H9 (cell line): ENCODE data around the gene TBC1D22A. TPM values are rescaled to one million over a fixed set of nuclear protein-coding genes. Genes with fewer than 3 reads are reported as not detected.

Source experiments
- DNase-seq: peaks from one replicate; pipeline ENCODE4 v3.0.0-alpha.2; 2017
- H2AFZ ChIP-seq: one replicate; pipeline ENCODE4 v1.6.1; 2013; ENCODE audit warnings: mild to moderate bottlenecking, low read length, control low read depth, moderate library complexity
- H2AK5ac ChIP-seq: 2 replicates; pipeline ENCODE4 v1.6.1; 2013; ENCODE audit warnings: low read length, control low read depth, mixed read lengths; ENCODE audit not compliant: insufficient read length
- H2BK120ac ChIP-seq: one replicate; pipeline ENCODE4 v1.6.1; 2013; ENCODE audit warnings: low read depth, mild to moderate bottlenecking, low read length, control low read depth, inconsistent platforms; ENCODE audit not compliant: poor library complexity, severe bottlenecking
- H2BK12ac ChIP-seq: 2 replicates; pipeline ENCODE4 v1.6.1; 2013; ENCODE audit warnings: low read length, control low read depth, mixed read lengths, low read depth; ENCODE audit not compliant: insufficient read length
- H2BK15ac ChIP-seq: 2 replicates; pipeline ENCODE4 v1.6.1; 2013; ENCODE audit warnings: low read depth, low read length, control low read depth
- H2BK20ac ChIP-seq: one replicate; pipeline ENCODE4 v1.6.1; 2013; ENCODE audit warnings: low read depth, mild to moderate bottlenecking, low read length, control low read depth, inconsistent platforms; ENCODE audit not compliant: poor library complexity, severe bottlenecking
- H2BK5ac ChIP-seq: 2 replicates; pipeline ENCODE4 v1.6.1; 2013; ENCODE audit warnings: low read length, control low read depth, mixed read lengths; ENCODE audit not compliant: insufficient read length
- H3K14ac ChIP-seq: 2 replicates; pipeline ENCODE4 v1.6.1; 2013; ENCODE audit warnings: low read length, control low read depth; ENCODE audit not compliant: insufficient read depth
- H3K18ac ChIP-seq: 2 replicates; pipeline ENCODE4 v1.6.1; 2013; ENCODE audit warnings: low read depth, mild to moderate bottlenecking, mixed read lengths, low read length, control low read depth; ENCODE audit not compliant: insufficient read length
- H3K23ac ChIP-seq: 2 replicates; pipeline ENCODE4 v1.6.1; 2013; ENCODE audit warnings: low read length, control low read depth, mixed read lengths, low read depth; ENCODE audit not compliant: insufficient read length
- H3K23me2 ChIP-seq: 2 replicates; pipeline ENCODE4 v1.6.1; 2013; ENCODE audit warnings: low read depth, mild to moderate bottlenecking, mixed read lengths, low read length, control low read depth; ENCODE audit not compliant: insufficient read length, poor library complexity, severe bottlenecking
- H3K27ac ChIP-seq: 2 replicates; pipeline ENCODE4 v1.5.1; 2013; ENCODE audit warnings: low read length, control low read depth, mixed read lengths, low read depth; ENCODE audit not compliant: insufficient read length
- H3K27me3 ChIP-seq: 2 replicates; pipeline ENCODE4 v1.6.1; 2013; ENCODE audit warnings: low read length, control low read depth, inconsistent platforms; ENCODE audit not compliant: insufficient read depth
- H3K4ac ChIP-seq: 2 replicates; pipeline ENCODE4 v1.6.1; 2013; ENCODE audit warnings: low read depth, mild to moderate bottlenecking, control low read depth, inconsistent platforms, low read length, moderate library complexity
- H3K4me1 ChIP-seq: 2 replicates; pipeline ENCODE4 v1.6.1; 2013; ENCODE audit warnings: low read length, control low read depth, inconsistent platforms; ENCODE audit not compliant: insufficient read depth
- H3K4me2 ChIP-seq: 2 replicates; pipeline ENCODE4 v1.6.1; 2013; ENCODE audit warnings: low read length, control low read depth, mixed read lengths; ENCODE audit not compliant: insufficient read length, insufficient read depth
- H3K56ac ChIP-seq: 2 replicates; pipeline ENCODE4 v1.6.1; 2013; ENCODE audit warnings: low read depth, mild to moderate bottlenecking, mixed read lengths, low read length, control low read depth; ENCODE audit not compliant: insufficient read length
- H3K79me1 ChIP-seq: 2 replicates; pipeline ENCODE4 v1.6.1; 2013; ENCODE audit warnings: low read depth, mild to moderate bottlenecking, moderate library complexity, low read length, control low read depth, inconsistent platforms; ENCODE audit not compliant: insufficient read depth, poor library complexity, severe bottlenecking
- H3K79me2 ChIP-seq: 2 replicates; pipeline ENCODE4 v1.6.1; 2013; ENCODE audit warnings: low read length, control low read depth, inconsistent platforms; ENCODE audit not compliant: insufficient read depth
- H3K9ac ChIP-seq: 2 replicates; pipeline ENCODE4 v1.6.1; 2013; ENCODE audit warnings: low read length, control low read depth, mixed read lengths; ENCODE audit not compliant: insufficient read length; ENCODE audit errors: extremely low read depth
- H3K9me3 ChIP-seq: one replicate; pipeline ENCODE4 v1.6.1; 2013; ENCODE audit warnings: low read depth, low read length, inconsistent platforms; ENCODE audit not compliant: control insufficient read depth
- H3T11ph ChIP-seq: one replicate; pipeline ENCODE4 v1.6.1; 2013; ENCODE audit warnings: mild to moderate bottlenecking, low read length, control low read depth, inconsistent platforms
- H4K20me1 ChIP-seq: one replicate; pipeline ENCODE4 v1.6.1; 2013; ENCODE audit not compliant: control insufficient read depth, insufficient read length, insufficient read depth
- H4K5ac ChIP-seq: 2 replicates; pipeline ENCODE4 v1.6.1; 2013; ENCODE audit warnings: low read depth, mild to moderate bottlenecking, mixed read lengths, low read length, control low read depth; ENCODE audit not compliant: insufficient read length
- H4K8ac ChIP-seq: replicated peaks from 2 replicates; pipeline ENCODE4 v1.6.1; 2013; ENCODE audit warnings: low read length, control low read depth, mixed read lengths, low read depth; ENCODE audit not compliant: insufficient read length
- H4K91ac ChIP-seq: 2 replicates; pipeline ENCODE4 v1.6.1; 2013; ENCODE audit warnings: low read depth, mild to moderate bottlenecking, moderate library complexity, mixed read lengths, low read length, control low read depth; ENCODE audit not compliant: insufficient read length
- H3K27ac Mint-ChIP-seq, 3 experiments: 2 replicates in 2 of 3; 3 replicates in 1 of 3; pipeline ENCODE4 v1.8.0; 2020 to 2021; ENCODE audit warnings: mixed read lengths in 3 of 3, mild to moderate bottlenecking in 1 of 3, moderate library complexity in 1 of 3
- H3K27me3 Mint-ChIP-seq: 2 replicates; pipeline ENCODE4 v1.8.0; 2021; ENCODE audit warnings: low read depth, mild to moderate bottlenecking, moderate library complexity, mixed read lengths
- H3K36me3 Mint-ChIP-seq, 3 experiments: 2 replicates in 2 of 3; 3 replicates in 1 of 3; pipeline ENCODE4 v1.8.0; 2020 to 2021; ENCODE audit warnings: low read depth in 3 of 3, mixed read lengths in 3 of 3; ENCODE audit not compliant: insufficient read depth in 1 of 3
- H3K4me1 Mint-ChIP-seq, 2 experiments: 2 replicates each; pipeline ENCODE4 v1.8.0; 2020; ENCODE audit warnings: mixed read lengths in 2 of 2
- H3K4me3 Mint-ChIP-seq, 2 experiments: 2 replicates in 1 of 2; 3 replicates in 1 of 2; pipeline ENCODE4 v1.8.0; 2020 to 2021; ENCODE audit warnings: mild to moderate bottlenecking in 2 of 2, mixed read lengths in 2 of 2, moderate library complexity in 1 of 2
- H3K9me3 Mint-ChIP-seq, 2 experiments: 2 replicates in 1 of 2; 3 replicates in 1 of 2; pipeline ENCODE4 v1.8.0; 2020; ENCODE audit warnings: mild to moderate bottlenecking in 2 of 2, mixed read lengths in 2 of 2, moderate library complexity in 1 of 2
- CTCF ChIP-seq: fragments of 200-600 bp; sonication (generic); conservative IDR thresholded peaks from 3 replicates; pipeline ENCODE4 v1.8.0; 2021; ENCODE audit warnings: antibody characterized with exemption, mild to moderate bottlenecking
- WGBS: extraction: QIAGEN DNeasy Blood & Tissue Kit; methylation state at CpG from one replicate; pipeline ENCODE4 v1.1.7; 2013; ENCODE audit warnings: missing lambda C conversion rate, low lambda C conversion rate, mixed read lengths; ENCODE audit not compliant: insufficient read length; ENCODE audit errors: extremely low coverage; 5-methylcytosine and 5-hydroxymethylcytosine counted together
- total RNA-seq: library from RNA; stranded (reverse); gene quantifications from 2 replicates; pipeline ENCODE4 v1.2.1, GENCODE V29; 2021

Gene TBC1D22A
- total RNA-seq, 1 experiment from 2014 or later: 20.8 TPM

GRCh38 chr22:46860562-46860961 lies 98.1 kb downstream of the TBC1D22A start:
- no peak overlapping the region for H2BK15ac ChIP-seq
- no peak overlapping the region for H2BK5ac ChIP-seq
- Mint-ChIP-seq H3K4me1 (peaks cover 9 to 16% of the 10 kb centered on the region in 2 experiments), H3K27me3 (no peaks in the 10 kb centered on the region), H3K4me3 (no peak overlapping the region), H3K36me3 (peaks cover 2 to 9% (median 7%) of the 10 kb centered on the region in 3 experiments; a peak in 2 of 7 replicates), H3K27ac (peak overlapping the region in 2 of 3 experiments; percentile 55 to 69; a peak in 2 of 7 replicates), H3K9me3 (peaks cover 4 to 10% of the 10 kb centered on the region in 2 experiments)
- no peak overlapping the region for H4K8ac ChIP-seq
- no peak overlapping the region for H3K27ac ChIP-seq
- no peak overlapping the region for H3K4me2 ChIP-seq
- H2AK5ac ChIP-seq: no peak overlapping the region
- H4K91ac ChIP-seq: no peak overlapping the region
- H3K23ac ChIP-seq: no peak overlapping the region
- H3T11ph ChIP-seq: no peak overlapping the region
- H2AFZ ChIP-seq: no peak overlapping the region
- H3K4me1 ChIP-seq: no peaks in the 10 kb centered on the region; the same call in 1 of the 2 replicates
- no peaks in the 10 kb centered on the region; the same call in 1 of the 2 replicates for H3K79me2 ChIP-seq
- TF ChIP-seq CTCF: no peak
- no peak overlapping the region for H2BK20ac ChIP-seq
- peaks cover 4% of the 10 kb centered on the region for H3K79me1 ChIP-seq
- H3K9ac ChIP-seq: no peak overlapping the region
- no peak overlapping the region for H3K14ac ChIP-seq
- H2BK120ac ChIP-seq: no peak overlapping the region
- H4K5ac ChIP-seq: no peak overlapping the region
- WGBS: no CpG with 5 or more reads among the region's 16 CpGs
- H2BK12ac ChIP-seq: no peak overlapping the region
- no peak overlapping the region for H3K56ac ChIP-seq
- no peaks in the 10 kb centered on the region for H3K27me3 ChIP-seq
- H3K4ac ChIP-seq: no peak overlapping the region
- DNase-seq: no peak
- H3K9me3 ChIP-seq: no peaks in the 10 kb centered on the region
- H4K20me1 ChIP-seq: no peaks in the 10 kb centered on the region
- H3K18ac ChIP-seq: no peak overlapping the region
- no peaks in the 10 kb centered on the region for H3K23me2 ChIP-seq
